HepG2 (cell line): Measurements from ENCODE around the gene NCBP1. TPM values are rescaled to one million over a fixed set of nuclear protein-coding genes. Genes with fewer than 3 reads are reported as not detected.
A peak's percentile ranks its signal among the peaks of the same experiment; 100 is the strongest.

ENCODE experiments used
- ATRX ChIP-seq: sonication (generic); formaldehyde crosslinking; IDR thresholded peaks from 2 replicates; pipeline ENCODE4 v1.4.0; 2020; ENCODE audit warnings: missing genetic modification reagents, borderline replicate concordance
- E2F5 ChIP-seq: sonication (generic); formaldehyde crosslinking; conservative IDR thresholded peaks from 2 replicates; pipeline ENCODE4 v1.4.0; 2020; ENCODE audit warnings: missing genetic modification reagents
- ETS1 ChIP-seq: sonication (generic); formaldehyde crosslinking; IDR thresholded peaks from 2 replicates; pipeline ENCODE4 v1.4.0; 2020; ENCODE audit warnings: missing genetic modification reagents
- ETV6 ChIP-seq: sonication (generic); formaldehyde crosslinking; conservative IDR thresholded peaks from 2 replicates; pipeline ENCODE4 v1.4.0; 2020; ENCODE audit warnings: missing genetic modification reagents
- HDAC2 ChIP-seq: sonication (generic); formaldehyde crosslinking; IDR thresholded peaks from 2 replicates; pipeline ENCODE4 v1.4.0; 2020; ENCODE audit warnings: missing genetic modification reagents
- HES4 ChIP-seq: sonication (generic); formaldehyde crosslinking; IDR thresholded peaks from 2 replicates; pipeline ENCODE4 v1.9.0; 2021; ENCODE audit warnings: mild to moderate bottlenecking, missing genetic modification reagents, borderline replicate concordance
- IRX3 ChIP-seq: sonication (generic); formaldehyde crosslinking; IDR thresholded peaks from 2 replicates; pipeline ENCODE4 v1.8.1; 2023; ENCODE audit warnings: mild to moderate bottlenecking, low read depth, missing genetic modification reagents, borderline replicate concordance
- JUNB ChIP-seq: sonication (generic); formaldehyde crosslinking; IDR thresholded peaks from 2 replicates; pipeline ENCODE4 v1.8.0; 2022; ENCODE audit warnings: missing genetic modification reagents, mild to moderate bottlenecking, borderline replicate concordance
- KDM4B ChIP-seq: sonication (generic); formaldehyde crosslinking; IDR thresholded peaks from 2 replicates; pipeline ENCODE4 v1.4.0; 2020; ENCODE audit warnings: missing genetic modification reagents
- MAFF ChIP-seq: IDR thresholded peaks from 2 replicates; pipeline ENCODE4 v1.6.1; 2011; ENCODE audit warnings: low read depth, low read length, improper control_type of control experiment
- MNT ChIP-seq: fragments of 450-650 bp; IDR thresholded peaks from 2 replicates; pipeline ENCODE4 v1.6.1; 2016
- MYC ChIP-seq: sonication (generic); formaldehyde crosslinking; IDR thresholded peaks from 2 replicates; pipeline ENCODE4 v1.9.0; 2021; ENCODE audit warnings: missing genetic modification reagents, borderline replicate concordance
- NR1H2 ChIP-seq: sonication (generic); formaldehyde crosslinking; IDR thresholded peaks from 2 replicates; pipeline ENCODE4 v1.8.1; 2022; ENCODE audit warnings: low read depth, missing genetic modification reagents, borderline replicate concordance
- RFX3 ChIP-seq: IDR thresholded peaks from 2 replicates; pipeline ENCODE4 v1.6.1; 2016; ENCODE audit warnings: missing biosample characterization, missing genetic modification reagents
- SMYD3 ChIP-seq: sonication (generic); formaldehyde crosslinking; IDR thresholded peaks from 2 replicates; pipeline ENCODE4 v1.8.1; 2023; ENCODE audit warnings: mild to moderate bottlenecking, missing genetic modification reagents
- SOX5 ChIP-seq: IDR thresholded peaks from 2 replicates; pipeline ENCODE4 v1.6.1; 2016; ENCODE audit warnings: borderline replicate concordance
- ZBTB34 ChIP-seq: sonication (generic); formaldehyde crosslinking; IDR thresholded peaks from 2 replicates; pipeline ENCODE4 v1.8.0; 2022; ENCODE audit warnings: mild to moderate bottlenecking, missing genetic modification reagents
- ZFP82 ChIP-seq: sonication (generic); formaldehyde crosslinking; IDR thresholded peaks from 2 replicates; pipeline ENCODE4 v1.5.1; 2020; ENCODE audit warnings: mild to moderate bottlenecking, missing genetic modification reagents, borderline replicate concordance
- ZMAT3 ChIP-seq: sonication (generic); formaldehyde crosslinking; conservative IDR thresholded peaks from 2 replicates; pipeline ENCODE4 v1.7.0; 2021; ENCODE audit warnings: missing genetic modification reagents
- ZNF12 ChIP-seq: sonication (generic); formaldehyde crosslinking; IDR thresholded peaks from 2 replicates; pipeline ENCODE4 v1.5.0; 2020; ENCODE audit warnings: missing genetic modification reagents
- ZNF143 ChIP-seq: sonication (generic); formaldehyde crosslinking; IDR thresholded peaks from 2 replicates; pipeline ENCODE4 v1.4.0; 2020; ENCODE audit warnings: missing genetic modification reagents
- ZNF350 ChIP-seq: sonication (generic); formaldehyde crosslinking; IDR thresholded peaks from 2 replicates; pipeline ENCODE4 v1.4.0; 2020; ENCODE audit warnings: mild to moderate bottlenecking, low read depth, missing genetic modification reagents, borderline replicate concordance
- ZNF382 ChIP-seq: sonication (generic); formaldehyde crosslinking; IDR thresholded peaks from 2 replicates; pipeline ENCODE4 v1.5.0; 2020; ENCODE audit warnings: missing genetic modification reagents, mild to moderate bottlenecking, borderline replicate concordance
- ZNF816 ChIP-seq: sonication (generic); formaldehyde crosslinking; IDR thresholded peaks from 2 replicates; pipeline ENCODE4 v1.8.0; 2022; ENCODE audit warnings: missing genetic modification reagents, mild to moderate bottlenecking, borderline replicate concordance
- polyA plus RNA-seq, 8 experiments: library from polyadenylated mRNA; depleted of rRNA in 3 of 8; stranded (reverse) in 7 of 8; unstranded in 1 of 8; fragments of >200 nt; fragmentation: Illumina TruSeq in 4 of 8; extraction: Trizol in 4 of 8; gene quantifications; 2 replicates each; pipeline versions ENCODE4 v1.2.1 to v1.2.3, GENCODE V29; 2011 to 2016; ENCODE audit warnings: low read depth in 4 of 8, missing spikeins in 1 of 8, mixed read lengths in 1 of 8; ENCODE audit not compliant: insufficient read depth in 1 of 8
- total RNA-seq, 5 experiments: library from RNA; depleted of rRNA; stranded (reverse); fragments of >200 nt; fragmentation: Illumina TruSeq; extraction: Trizol; gene quantifications; 2 replicates each; pipeline ENCODE4 v1.2.3, GENCODE V29; 2016; ENCODE audit warnings: low read depth in 1 of 5

NCBP1 gene
- total and polyA plus RNA-seq, 2 of the 13 experiments (the other 11 are each of a cell fraction or from before 2014, with no cell fraction given): 13.3 to 40.2 TPM

GRCh38 chr9:97696803-97697601 is 63.4 kb downstream of the NCBP1 start, which contains the start of gene XPA (continued):
- TF ChIP-seq ZNF816 (CRISPR knock-in tag): peak; percentile 69; the same call in 1 of the 2 replicates
- TF ChIP-seq SMYD3 (CRISPR knock-in tag): no peak
- no peak for TF ChIP-seq NR1H2 (CRISPR knock-in tag)
- no peak; the same call in 1 of the 2 replicates for TF ChIP-seq ZNF143 (CRISPR knock-in tag)
- no peak for TF ChIP-seq SOX5 (CRISPR knock-in tag)
- no peak for TF ChIP-seq MAFF
- TF ChIP-seq MYC (CRISPR knock-in tag): peak; percentile 87
- no peak for TF ChIP-seq HES4
- TF ChIP-seq ETS1 (CRISPR knock-in tag): 0 out of 2 replicates have a peak, but pooled peaks have one; percentile 30
- no peak for TF ChIP-seq ZNF12
- no peak; the same call in 1 of the 2 replicates for TF ChIP-seq E2F5 (CRISPR knock-in tag)
- peak; percentile 82; the same call in 1 of the 2 replicates for TF ChIP-seq ETV6 (CRISPR knock-in tag)
- TF ChIP-seq HDAC2 (CRISPR knock-in tag): peak; percentile 46; the same call in 1 of the 2 replicates
- no peak for TF ChIP-seq ATRX (CRISPR knock-in tag)
- no peak for TF ChIP-seq ZNF382 (CRISPR knock-in tag)
- peak; percentile 58; the same call in 1 of the 2 replicates for TF ChIP-seq ZBTB34
- TF ChIP-seq ZNF350 (CRISPR knock-in tag): 0 out of 2 replicates have a peak, but pooled peaks have one; percentile 15
- no peak for TF ChIP-seq RFX3 (CRISPR knock-in tag)
- no peak; the same call in 1 of the 2 replicates for TF ChIP-seq ZMAT3 (CRISPR knock-in tag)
- no peak for TF ChIP-seq KDM4B
- TF ChIP-seq JUNB (CRISPR knock-in tag): no peak
- no peak for TF ChIP-seq IRX3 (CRISPR knock-in tag)
- TF ChIP-seq MNT: no peak
- TF ChIP-seq ZFP82: no peak; the same call in 1 of the 2 replicates
